ENCODE data around the gene MALT1. TPM values are rescaled to one million over a fixed set of nuclear protein-coding genes. Genes with fewer than 3 reads are reported as not detected.

MALT1 gene, protein sequence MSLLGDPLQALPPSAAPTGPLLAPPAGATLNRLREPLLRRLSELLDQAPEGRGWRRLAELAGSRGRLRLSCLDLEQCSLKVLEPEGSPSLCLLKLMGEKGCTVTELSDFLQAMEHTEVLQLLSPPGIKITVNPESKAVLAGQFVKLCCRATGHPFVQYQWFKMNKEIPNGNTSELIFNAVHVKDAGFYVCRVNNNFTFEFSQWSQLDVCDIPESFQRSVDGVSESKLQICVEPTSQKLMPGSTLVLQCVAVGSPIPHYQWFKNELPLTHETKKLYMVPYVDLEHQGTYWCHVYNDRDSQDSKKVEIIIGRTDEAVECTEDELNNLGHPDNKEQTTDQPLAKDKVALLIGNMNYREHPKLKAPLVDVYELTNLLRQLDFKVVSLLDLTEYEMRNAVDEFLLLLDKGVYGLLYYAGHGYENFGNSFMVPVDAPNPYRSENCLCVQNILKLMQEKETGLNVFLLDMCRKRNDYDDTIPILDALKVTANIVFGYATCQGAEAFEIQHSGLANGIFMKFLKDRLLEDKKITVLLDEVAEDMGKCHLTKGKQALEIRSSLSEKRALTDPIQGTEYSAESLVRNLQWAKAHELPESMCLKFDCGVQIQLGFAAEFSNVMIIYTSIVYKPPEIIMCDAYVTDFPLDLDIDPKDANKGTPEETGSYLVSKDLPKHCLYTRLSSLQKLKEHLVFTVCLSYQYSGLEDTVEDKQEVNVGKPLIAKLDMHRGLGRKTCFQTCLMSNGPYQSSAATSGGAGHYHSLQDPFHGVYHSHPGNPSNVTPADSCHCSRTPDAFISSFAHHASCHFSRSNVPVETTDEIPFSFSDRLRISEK
- total RNA-seq (10 to 100 TPM; 90.4 to 96.7 TPM), polyA plus RNA-seq (10 to 100 TPM; 60.3 to 64.4 TPM)

DNA sequence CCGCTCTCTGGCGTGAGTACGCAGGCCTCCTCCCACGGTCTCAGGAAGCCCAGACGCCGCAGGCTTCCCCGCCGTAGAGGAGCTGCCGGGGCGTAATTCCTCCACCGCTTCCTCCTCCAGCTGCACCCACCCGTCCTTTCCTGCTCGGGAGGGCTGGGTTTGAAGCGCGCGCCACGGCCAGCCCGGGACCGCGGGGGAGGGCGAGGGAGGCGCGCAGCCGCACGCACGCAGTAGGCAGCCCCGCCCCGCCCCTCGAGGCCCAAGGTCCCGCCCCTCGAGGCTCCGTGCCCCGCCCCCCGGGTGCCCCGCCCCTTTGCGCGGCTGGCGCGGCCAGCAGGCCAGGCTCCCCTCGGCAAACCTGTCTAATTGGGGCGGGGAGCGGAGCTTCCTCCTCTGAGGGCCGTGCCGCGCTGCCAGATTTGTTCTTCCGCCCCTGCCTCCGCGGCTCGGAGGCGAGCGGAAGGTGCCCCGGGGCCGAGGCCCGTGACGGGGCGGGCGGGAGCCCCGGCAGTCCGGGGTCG lies at the start of gene MALT1:
MALT1 (plus strand) TSS at position 355 of the 521 bp plus-strand sequence. CDS start 179 bp downstream, outside the sequence.
- peaks cover 54% of the 10 kb centered on the region for H3K4me1 ChIP-seq (ENCODE audit: insufficient read depth, low read length)
- H3K27me3 ChIP-seq (ENCODE audit: insufficient read depth, low read length) = no peaks in the 10 kb centered on the region
- DNase-seq = peak; percentile 91 to 94 (median 93)
- Mint-ChIP-seq H3K4me1 (peaks cover 45 to 65% (median 53%) of the 10 kb centered on the region in 4 donors), H3K36me3 (peaks cover 12 to 29% of the 10 kb centered on the region in 2 donors), H3K27me3 (no peaks in the 10 kb centered on the region), H3K27ac (peak within 1 kb of the TSS; percentile 90 to 97 (median 96)), H3K9me3 (no peaks in the 10 kb centered on the region), H3K4me3 (peak within 1 kb of the TSS; percentile 92 to 97 (median 96))
- peak within 1 kb of the TSS; percentile 78 for H3K27ac ChIP-seq (ENCODE audit: low read depth, low read length)
- intact Hi-C loops (cut with micrococcal nuclease) = loop anchor here (1.0 to 5.0 kb wide), 11 partner anchors 13 to 686 kb away; partner anchors contain the start of genes LMAN1 and SEC11C
- ChIA-PET POLR2A (ENCODE audit: partially characterized antibody) (interaction anchor here (0.6 to 11.5 kb wide), 42 partner anchors 12 to 1049 kb away, joined by 3 to 344 read pairs (median 4); partner anchors contain the start of genes ALPK2, NARS1 and SEC11C), CTCF (ENCODE audit: partially characterized antibody) (interaction anchor here (0.9 to 4.3 kb wide), 20 partner anchors 10 to 142 kb away, joined by 3 to 30 read pairs (median 7); no protein-coding TSS in a partner anchor)
- H3K36me3 ChIP-seq (ENCODE audit: insufficient read depth, low read length) = no peaks in the 10 kb centered on the region
- no peaks in the 10 kb centered on the region for H3K9me3 ChIP-seq (ENCODE audit: control insufficient read depth in 1 of 2, low read length in 2 of 2)
- peak within 1 kb of the TSS; percentile 55 to 64 for H3K4me3 ChIP-seq (ENCODE audit: low read length in 2 of 2)

GRCh38 chr18:58624011-58624410 lies 47.3 kb upstream of the MALT1 start:
- CTCF ChIA-PET (ENCODE audit: partially characterized antibody) = interaction anchor here (1.5 kb wide), 1 partner anchor 19 kb away, joined by 5 read pairs; no protein-coding TSS in a partner anchor
- peaks cover 5% of the 10 kb centered on the region for H3K4me1 ChIP-seq (ENCODE audit: insufficient read depth, low read length)
- Mint-ChIP-seq H3K9me3 (no peaks in the 10 kb centered on the region), H3K27ac (peak overlapping the region in 2 of 7 donors; percentile 22 to 85), H3K4me3 (no peak overlapping the region), H3K36me3 (no peaks in the 10 kb centered on the region), H3K4me1 (peaks cover 5 to 29% (median 11%) of the 10 kb centered on the region in 4 donors), H3K27me3 (no peaks in the 10 kb centered on the region)
- H3K4me3 ChIP-seq (ENCODE audit: low read length in 2 of 2) = no peak overlapping the region
- H3K27ac ChIP-seq (ENCODE audit: low read depth, low read length) = no peak overlapping the region
- H3K27me3 ChIP-seq (ENCODE audit: insufficient read depth, low read length) = no peaks in the 10 kb centered on the region
- intact Hi-C loops (cut with micrococcal nuclease) = no loop called here
- POLR2A ChIA-PET (ENCODE audit: partially characterized antibody) = no interaction called here
- no peaks in the 10 kb centered on the region for H3K36me3 ChIP-seq (ENCODE audit: insufficient read depth, low read length)
- no peak for DNase-seq
- H3K9me3 ChIP-seq (ENCODE audit: control insufficient read depth in 1 of 2, low read length in 2 of 2) = no peaks in the 10 kb centered on the region

- ChIA-PET CTCF (ENCODE audit: partially characterized antibody) (interaction anchor here (1.3 to 2.1 kb wide), 2 partner anchors 14 to 138 kb away, joined by 4 to 6 read pairs; no protein-coding TSS in a partner anchor), POLR2A (ENCODE audit: partially characterized antibody) (interaction anchor here (1.2 to 1.8 kb wide), 2 partner anchors 10 to 46 kb away, joined by 7 to 11 read pairs; partner anchors contain the start of gene MALT1)
- H3K4me1 Mint-ChIP-seq = peaks cover 10 to 43% (median 22%) of the 10 kb centered on the region in 4 donors
- intact Hi-C loops (cut with micrococcal nuclease) = no loop called here
- no peaks in the 10 kb centered on the region for H3K36me3 Mint-ChIP-seq
- Histone ChIP-seq H3K4me3 (ENCODE audit: low read length in 2 of 2) (no peak overlapping the region), H3K4me1 (ENCODE audit: insufficient read depth, low read length) (peaks cover 16% of the 10 kb centered on the region), H3K36me3 (ENCODE audit: insufficient read depth, low read length) (no peaks in the 10 kb centered on the region), H3K27ac (ENCODE audit: low read depth, low read length) (no peak overlapping the region), H3K27me3 (ENCODE audit: insufficient read depth, low read length) (no peaks in the 10 kb centered on the region), H3K9me3 (ENCODE audit: control insufficient read depth in 1 of 2, low read length in 2 of 2) (no peaks in the 10 kb centered on the region)
- H3K9me3 Mint-ChIP-seq = no peaks in the 10 kb centered on the region
- peak in 3 of 5 donors; percentile 40 to 46 (median 44) for DNase-seq
- H3K4me3 Mint-ChIP-seq = peak overlapping the region in 7 of 8 donors; percentile 18 to 71 (median 49)
- H3K27me3 Mint-ChIP-seq = no peaks in the 10 kb centered on the region
- peak overlapping the region in 6 of 7 donors; percentile 52 to 90 (median 84) for H3K27ac Mint-ChIP-seq
Measured at GRCh38 chr18:58625839-58626238, 45.4 kb upstream of the MALT1 start.

GRCh38 chr18:58630071-58630470 lies 41.2 kb upstream of the MALT1 start:
- DNase-seq = no peak
- intact Hi-C loops (cut with micrococcal nuclease) = no loop called here
- H3K9me3 ChIP-seq (ENCODE audit: control insufficient read depth in 1 of 2, low read length in 2 of 2) = no peaks in the 10 kb centered on the region
- Mint-ChIP-seq H3K27me3 (no peaks in the 10 kb centered on the region), H3K36me3 (no peaks in the 10 kb centered on the region), H3K4me3 (no peak overlapping the region), H3K4me1 (peaks cover 10 to 38% (median 20%) of the 10 kb centered on the region in 4 donors), H3K27ac (peak overlapping the region in 1 of 7 donors; percentile 29), H3K9me3 (no peaks in the 10 kb centered on the region)
- no peaks in the 10 kb centered on the region for H3K36me3 ChIP-seq (ENCODE audit: insufficient read depth, low read length)
- H3K27ac ChIP-seq (ENCODE audit: low read depth, low read length) = no peak overlapping the region
- no peak overlapping the region for H3K4me3 ChIP-seq (ENCODE audit: low read length in 2 of 2)
- ChIA-PET CTCF (ENCODE audit: partially characterized antibody) (no interaction called here), POLR2A (ENCODE audit: partially characterized antibody) (interaction anchor here (5.0 kb wide), 1 partner anchor 41 kb away, joined by 25 read pairs; the partner anchor contains the start of gene MALT1)
- H3K27me3 ChIP-seq (ENCODE audit: insufficient read depth, low read length) = no peaks in the 10 kb centered on the region
- H3K4me1 ChIP-seq (ENCODE audit: insufficient read depth, low read length) = peaks cover 16% of the 10 kb centered on the region

DNA sequence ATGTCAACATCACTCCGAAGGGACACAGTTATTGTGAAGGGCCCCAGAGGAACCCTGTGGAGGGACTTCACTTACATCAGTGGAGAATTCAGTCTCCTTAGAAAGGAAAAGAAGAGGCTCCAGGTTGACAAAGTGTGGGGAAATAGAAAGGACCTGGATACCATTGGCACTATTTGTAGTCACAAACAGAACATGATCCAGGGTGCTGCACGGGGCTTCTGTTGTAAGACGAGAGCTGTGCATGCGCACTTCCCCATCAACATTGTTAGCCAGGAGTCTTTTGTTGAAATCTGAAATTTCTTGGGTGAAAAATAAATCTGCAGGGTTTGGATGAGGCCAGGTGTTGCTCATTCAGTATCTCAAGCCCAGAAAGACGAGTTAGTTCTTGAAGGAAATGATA lies 40.0 kb upstream of the MALT1 start:
- CTCF ChIA-PET (ENCODE audit: partially characterized antibody) = no interaction called here
- intact Hi-C loops (cut with micrococcal nuclease) = no loop called here

DNA sequence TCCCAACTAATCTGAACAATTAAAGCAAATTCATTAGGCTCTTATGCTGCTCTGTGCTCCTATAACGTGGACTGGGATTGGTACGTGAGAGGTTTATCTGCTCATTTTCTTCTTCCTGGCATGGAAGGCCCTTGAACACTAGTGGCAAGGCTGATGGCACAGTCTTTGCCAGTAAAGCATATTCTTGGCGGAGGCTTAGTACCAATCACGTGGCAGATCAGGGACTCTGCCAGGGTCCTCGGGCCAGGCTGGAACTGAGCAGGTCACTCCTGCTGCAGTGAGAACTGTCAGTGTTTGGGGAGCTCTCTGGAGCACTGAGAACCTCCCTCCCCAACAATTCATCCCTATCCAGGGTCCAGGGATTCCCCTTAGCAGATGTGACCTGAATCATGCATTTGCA lies 38.7 kb upstream of the MALT1 start:
- Mint-ChIP-seq H3K9me3 (no peaks in the 10 kb centered on the region), H3K27me3 (no peaks in the 10 kb centered on the region), H3K27ac (peak overlapping the region in 1 of 7 donors; percentile 56), H3K4me3 (no peak overlapping the region), H3K36me3 (no peaks in the 10 kb centered on the region), H3K4me1 (peaks cover 14 to 30% (median 23%) of the 10 kb centered on the region in 4 donors)
- Histone ChIP-seq H3K36me3 (ENCODE audit: insufficient read depth, low read length) (no peaks in the 10 kb centered on the region), H3K27ac (ENCODE audit: low read depth, low read length) (no peak overlapping the region), H3K4me3 (ENCODE audit: low read length in 2 of 2) (no peak overlapping the region), H3K4me1 (ENCODE audit: insufficient read depth, low read length) (peaks cover 16% of the 10 kb centered on the region), H3K9me3 (ENCODE audit: control insufficient read depth in 1 of 2, low read length in 2 of 2) (no peaks in the 10 kb centered on the region), H3K27me3 (ENCODE audit: insufficient read depth, low read length) (no peaks in the 10 kb centered on the region)
- no peak for DNase-seq
- POLR2A ChIA-PET (ENCODE audit: partially characterized antibody) = interaction anchor here (5.0 kb wide), 1 partner anchor 38 kb away, joined by 25 read pairs; the partner anchor contains the start of gene MALT1
- CTCF ChIA-PET (ENCODE audit: partially characterized antibody) = no interaction called here
- intact Hi-C loops (cut with micrococcal nuclease) = no loop called here

More for the DNA sequence above, 40.0 kb upstream of the MALT1 start:
- H3K27ac ChIP-seq (ENCODE audit: low read depth, low read length) = no peak overlapping the region
- H3K27me3 ChIP-seq (ENCODE audit: insufficient read depth, low read length) = no peaks in the 10 kb centered on the region
- no peak for DNase-seq
- no peak overlapping the region for H3K27ac Mint-ChIP-seq
- H3K4me3 ChIP-seq (ENCODE audit: low read length in 2 of 2) = no peak overlapping the region
- H3K9me3 Mint-ChIP-seq = no peaks in the 10 kb centered on the region
- peaks cover 14 to 31% (median 25%) of the 10 kb centered on the region in 4 donors for H3K4me1 Mint-ChIP-seq
- POLR2A ChIA-PET (ENCODE audit: partially characterized antibody) = interaction anchor here (5.0 kb wide), 1 partner anchor 40 kb away, joined by 25 read pairs; the partner anchor contains the start of gene MALT1
- H3K36me3 Mint-ChIP-seq = no peaks in the 10 kb centered on the region
- H3K9me3 ChIP-seq (ENCODE audit: control insufficient read depth in 1 of 2, low read length in 2 of 2) = no peaks in the 10 kb centered on the region
- peaks cover 16% of the 10 kb centered on the region for H3K4me1 ChIP-seq (ENCODE audit: insufficient read depth, low read length)
- H3K36me3 ChIP-seq (ENCODE audit: insufficient read depth, low read length) = no peaks in the 10 kb centered on the region
- no peaks in the 10 kb centered on the region for H3K27me3 Mint-ChIP-seq
- no peak overlapping the region for H3K4me3 Mint-ChIP-seq

Data from CD4-positive, alpha-beta memory T cell (primary cell).